SK-N-SH treated with all-trans-retinoic acid at 6 μM for 48 hours (cell line): Measurements from ENCODE around the gene FZR1.
A peak's percentile ranks its signal among the peaks of the same experiment; 100 is the strongest.

ENCODE experiments used
- ATAC-seq: fragments of 200-7000 bp; cut with Tn5 transposase; 3 replicates; pipeline ENCODE4 v1.9.1; 2020; ENCODE audit warnings: mild to moderate bottlenecking, moderate library complexity
- ARNTL ChIP-seq: fragments of 450-650 bp; formaldehyde crosslinking; IDR thresholded peaks from 2 replicates; pipeline ENCODE4 v1.5.0; 2020; ENCODE audit warnings: low read depth, mild to moderate bottlenecking, moderate library complexity, borderline replicate concordance
- BACH2 ChIP-seq: fragments of 250-450 bp; sonication (Bioruptor Pico); IDR thresholded peaks from 2 replicates; pipeline ENCODE4 v1.9.0; 2021; ENCODE audit warnings: mild to moderate bottlenecking, borderline replicate concordance
- CSDC2 ChIP-seq: fragments of 250-450 bp; sonication (Bioruptor Pico); IDR thresholded peaks from 2 replicates; pipeline ENCODE4 v1.5.0; 2020; ENCODE audit warnings: mild to moderate bottlenecking, moderate library complexity
- ESRRG ChIP-seq: fragments of 250-450 bp; sonication (Bioruptor Pico); IDR thresholded peaks from 2 replicates; pipeline ENCODE4 v1.6.1; 2021; ENCODE audit warnings: mild to moderate bottlenecking
- GLIS3 ChIP-seq: fragments of 250-450 bp; sonication (Bioruptor Pico); IDR thresholded peaks from 2 replicates; pipeline ENCODE4 v1.5.0; 2020; ENCODE audit warnings: mild to moderate bottlenecking, moderate library complexity
- ISL1 ChIP-seq: fragments of 250-450 bp; sonication (Bioruptor Pico); IDR thresholded peaks from 2 replicates; pipeline ENCODE4 v2.1.2; 2022; ENCODE audit warnings: mild to moderate bottlenecking, moderate library complexity
- OSR1 ChIP-seq: fragments of 250-450 bp; sonication (Bioruptor Pico); IDR thresholded peaks from 2 replicates; pipeline ENCODE4 v1.8.0; 2022; ENCODE audit warnings: moderate library complexity, mild to moderate bottlenecking, inconsistent platforms
- PPARA ChIP-seq: fragments of 250-450 bp; sonication (Bioruptor Pico); IDR thresholded peaks from 2 replicates; pipeline ENCODE4 v1.5.0; 2020; ENCODE audit warnings: mild to moderate bottlenecking, borderline replicate concordance
- RARB ChIP-seq: fragments of 250-450 bp; sonication (Bioruptor Pico); IDR thresholded peaks from 2 replicates; pipeline ENCODE4 v1.8.0; 2021; ENCODE audit warnings: mild to moderate bottlenecking, moderate library complexity
- SNAI2 ChIP-seq: fragments of 250-450 bp; sonication (Bioruptor Pico); IDR thresholded peaks from 2 replicates; pipeline ENCODE4 v1.5.0; 2020; ENCODE audit warnings: mild to moderate bottlenecking, moderate library complexity
- TCF4 ChIP-seq: fragments of 250-450 bp; sonication (Bioruptor Pico); IDR thresholded peaks from 2 replicates; pipeline ENCODE4 v1.8.0; 2021; ENCODE audit warnings: mild to moderate bottlenecking, moderate library complexity, borderline replicate concordance
- TOX ChIP-seq: fragments of 250-450 bp; sonication (Bioruptor Pico); IDR thresholded peaks from 2 replicates; pipeline ENCODE4 v1.8.0; 2021; ENCODE audit warnings: mild to moderate bottlenecking, moderate library complexity, borderline replicate concordance
- ZC3H10 ChIP-seq: fragments of 250-450 bp; sonication (Bioruptor Pico); IDR thresholded peaks from 2 replicates; pipeline ENCODE4 v1.5.1; 2021; ENCODE audit warnings: mild to moderate bottlenecking, moderate library complexity
- ZFP3 ChIP-seq: fragments of 250-450 bp; sonication (Bioruptor Pico); IDR thresholded peaks from 2 replicates; pipeline ENCODE4 v1.5.0; 2020; ENCODE audit warnings: mild to moderate bottlenecking, moderate library complexity
- ZFP30 ChIP-seq: fragments of 450-650 bp; formaldehyde crosslinking; IDR thresholded peaks from 2 replicates; pipeline ENCODE4 v1.5.0; 2022; ENCODE audit warnings: mild to moderate bottlenecking, moderate library complexity
- ZNF565 ChIP-seq: fragments of 450-650 bp; formaldehyde crosslinking; conservative IDR thresholded peaks from 2 replicates; pipeline ENCODE4 v1.5.0; 2020; ENCODE audit warnings: low read depth, mild to moderate bottlenecking, moderate library complexity
- ZNF70 ChIP-seq: fragments of 450-650 bp; formaldehyde crosslinking; IDR thresholded peaks from 2 replicates; pipeline ENCODE4 v1.5.0; 2020; ENCODE audit warnings: mild to moderate bottlenecking, moderate library complexity
- ZNF8 ChIP-seq: fragments of 450-650 bp; formaldehyde crosslinking; IDR thresholded peaks from 2 replicates; pipeline ENCODE4 v1.5.0; 2020; ENCODE audit warnings: mild to moderate bottlenecking, moderate library complexity
- TF ChIP-seq, protein P1 (sequence below): fragments of 250-450 bp; sonication (Bioruptor Pico); IDR thresholded peaks from 2 replicates; pipeline ENCODE4 v1.5.1; 2021; ENCODE audit warnings: mild to moderate bottlenecking, moderate library complexity
- TF ChIP-seq, protein P2 (sequence below): fragments of 250-450 bp; sonication (Bioruptor Pico); IDR thresholded peaks from 2 replicates; pipeline ENCODE4 v1.5.1; 2020; ENCODE audit warnings: low read depth, mild to moderate bottlenecking, moderate library complexity
- TF ChIP-seq, protein P3 (sequence below): fragments of 250-450 bp; sonication (Bioruptor Pico); IDR thresholded peaks from 2 replicates; pipeline ENCODE4 v1.5.0; 2020; ENCODE audit warnings: mild to moderate bottlenecking, moderate library complexity
- TF ChIP-seq, protein P4 (sequence below): fragments of 250-450 bp; sonication (Bioruptor Pico); IDR thresholded peaks from 2 replicates; pipeline ENCODE4 v1.8.0; 2020; ENCODE audit warnings: mild to moderate bottlenecking, moderate library complexity, borderline replicate concordance

The FZR1 gene

GRCh38 chr19:3493651-3494050, 12.5 kb upstream of the FZR1 start (continued):
- no peak for TF ChIP-seq SNAI2 (CRISPR knock-in tag)

- TF ChIP-seq TCF4 (CRISPR knock-in tag) = no peak
- TF ChIP-seq GLIS3 (CRISPR knock-in tag) = no peak
- TF ChIP-seq ZC3H10 (CRISPR knock-in tag) = no peak
- no peak for TF ChIP-seq BACH2 (CRISPR knock-in tag)
- no peak for TF ChIP-seq PPARA (CRISPR knock-in tag)
- TF ChIP-seq RARB (CRISPR knock-in tag) = no peak
- TF ChIP-seq ZFP30 = no peak
- TF ChIP-seq ESRRG (CRISPR knock-in tag) = no peak
- TF ChIP-seq ZNF8 = no peak
- no peak for TF ChIP-seq TOX (CRISPR knock-in tag)
- TF ChIP-seq ISL1 (CRISPR knock-in tag) = no peak
- no peak for TF ChIP-seq ZFP3 (CRISPR knock-in tag)
- no peak for TF ChIP-seq ZNF70
- ATAC-seq = peak; percentile 84
Measured at GRCh38 chr19:3494051-3494450, 12.1 kb upstream of the FZR1 start.

GRCh38 chr19:3494559-3494958, 11.6 kb upstream of the FZR1 start:
- no peak; the same call in 2 of the 3 replicates for ATAC-seq
- TF ChIP-seq, protein P1, sequence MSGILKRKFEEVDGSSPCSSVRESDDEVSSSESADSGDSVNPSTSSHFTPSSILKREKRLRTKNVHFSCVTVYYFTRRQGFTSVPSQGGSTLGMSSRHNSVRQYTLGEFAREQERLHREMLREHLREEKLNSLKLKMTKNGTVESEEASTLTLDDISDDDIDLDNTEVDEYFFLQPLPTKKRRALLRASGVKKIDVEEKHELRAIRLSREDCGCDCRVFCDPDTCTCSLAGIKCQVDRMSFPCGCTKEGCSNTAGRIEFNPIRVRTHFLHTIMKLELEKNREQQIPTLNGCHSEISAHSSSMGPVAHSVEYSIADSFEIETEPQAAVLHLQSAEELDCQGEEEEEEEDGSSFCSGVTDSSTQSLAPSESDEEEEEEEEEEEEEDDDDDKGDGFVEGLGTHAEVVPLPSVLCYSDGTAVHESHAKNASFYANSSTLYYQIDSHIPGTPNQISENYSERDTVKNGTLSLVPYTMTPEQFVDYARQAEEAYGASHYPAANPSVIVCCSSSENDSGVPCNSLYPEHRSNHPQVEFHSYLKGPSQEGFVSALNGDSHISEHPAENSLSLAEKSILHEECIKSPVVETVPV = no peak
- TF ChIP-seq CSDC2 (CRISPR knock-in tag) (no peak), ZNF8 (no peak), SNAI2 (CRISPR knock-in tag) (no peak), ZNF70 (no peak), PPARA (CRISPR knock-in tag) (no peak), ZC3H10 (CRISPR knock-in tag) (no peak), TCF4 (CRISPR knock-in tag) (no peak), ZNF565 (no peak), ISL1 (CRISPR knock-in tag) (no peak), ZFP3 (CRISPR knock-in tag) (no peak), OSR1 (no peak), ARNTL (CRISPR knock-in tag) (no peak)
- TF ChIP-seq, protein P2, sequence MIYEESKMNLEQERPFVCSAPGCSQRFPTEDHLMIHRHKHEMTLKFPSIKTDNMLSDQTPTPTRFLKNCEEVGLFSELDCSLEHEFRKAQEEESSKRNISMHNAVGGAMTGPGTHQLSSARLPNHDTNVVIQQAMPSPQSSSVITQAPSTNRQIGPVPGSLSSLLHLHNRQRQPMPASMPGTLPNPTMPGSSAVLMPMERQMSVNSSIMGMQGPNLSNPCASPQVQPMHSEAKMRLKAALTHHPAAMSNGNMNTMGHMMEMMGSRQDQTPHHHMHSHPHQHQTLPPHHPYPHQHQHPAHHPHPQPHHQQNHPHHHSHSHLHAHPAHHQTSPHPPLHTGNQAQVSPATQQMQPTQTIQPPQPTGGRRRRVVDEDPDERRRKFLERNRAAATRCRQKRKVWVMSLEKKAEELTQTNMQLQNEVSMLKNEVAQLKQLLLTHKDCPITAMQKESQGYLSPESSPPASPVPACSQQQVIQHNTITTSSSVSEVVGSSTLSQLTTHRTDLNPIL (CRISPR knock-in tag) = no peak
- TF ChIP-seq, protein P3, sequence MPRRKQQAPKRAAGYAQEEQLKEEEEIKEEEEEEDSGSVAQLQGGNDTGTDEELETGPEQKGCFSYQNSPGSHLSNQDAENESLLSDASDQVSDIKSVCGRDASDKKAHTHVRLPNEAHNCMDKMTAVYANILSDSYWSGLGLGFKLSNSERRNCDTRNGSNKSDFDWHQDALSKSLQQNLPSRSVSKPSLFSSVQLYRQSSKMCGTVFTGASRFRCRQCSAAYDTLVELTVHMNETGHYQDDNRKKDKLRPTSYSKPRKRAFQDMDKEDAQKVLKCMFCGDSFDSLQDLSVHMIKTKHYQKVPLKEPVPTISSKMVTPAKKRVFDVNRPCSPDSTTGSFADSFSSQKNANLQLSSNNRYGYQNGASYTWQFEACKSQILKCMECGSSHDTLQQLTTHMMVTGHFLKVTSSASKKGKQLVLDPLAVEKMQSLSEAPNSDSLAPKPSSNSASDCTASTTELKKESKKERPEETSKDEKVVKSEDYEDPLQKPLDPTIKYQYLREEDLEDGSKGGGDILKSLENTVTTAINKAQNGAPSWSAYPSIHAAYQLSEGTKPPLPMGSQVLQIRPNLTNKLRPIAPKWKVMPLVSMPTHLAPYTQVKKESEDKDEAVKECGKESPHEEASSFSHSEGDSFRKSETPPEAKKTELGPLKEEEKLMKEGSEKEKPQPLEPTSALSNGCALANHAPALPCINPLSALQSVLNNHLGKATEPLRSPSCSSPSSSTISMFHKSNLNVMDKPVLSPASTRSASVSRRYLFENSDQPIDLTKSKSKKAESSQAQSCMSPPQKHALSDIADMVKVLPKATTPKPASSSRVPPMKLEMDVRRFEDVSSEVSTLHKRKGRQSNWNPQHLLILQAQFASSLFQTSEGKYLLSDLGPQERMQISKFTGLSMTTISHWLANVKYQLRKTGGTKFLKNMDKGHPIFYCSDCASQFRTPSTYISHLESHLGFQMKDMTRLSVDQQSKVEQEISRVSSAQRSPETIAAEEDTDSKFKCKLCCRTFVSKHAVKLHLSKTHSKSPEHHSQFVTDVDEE (CRISPR knock-in tag) = no peak

GRCh38 chr19:3496392-3497273, 9.5 kb upstream of the FZR1 start:
- no peak for ATAC-seq
- TF ChIP-seq OSR1 = no peak
- TF ChIP-seq ZFP30 = no peak
- TF ChIP-seq TCF4 (CRISPR knock-in tag) = no peak
- no peak for TF ChIP-seq CSDC2 (CRISPR knock-in tag)
- TF ChIP-seq, protein P1 = no peak
- TF ChIP-seq, protein P4, sequence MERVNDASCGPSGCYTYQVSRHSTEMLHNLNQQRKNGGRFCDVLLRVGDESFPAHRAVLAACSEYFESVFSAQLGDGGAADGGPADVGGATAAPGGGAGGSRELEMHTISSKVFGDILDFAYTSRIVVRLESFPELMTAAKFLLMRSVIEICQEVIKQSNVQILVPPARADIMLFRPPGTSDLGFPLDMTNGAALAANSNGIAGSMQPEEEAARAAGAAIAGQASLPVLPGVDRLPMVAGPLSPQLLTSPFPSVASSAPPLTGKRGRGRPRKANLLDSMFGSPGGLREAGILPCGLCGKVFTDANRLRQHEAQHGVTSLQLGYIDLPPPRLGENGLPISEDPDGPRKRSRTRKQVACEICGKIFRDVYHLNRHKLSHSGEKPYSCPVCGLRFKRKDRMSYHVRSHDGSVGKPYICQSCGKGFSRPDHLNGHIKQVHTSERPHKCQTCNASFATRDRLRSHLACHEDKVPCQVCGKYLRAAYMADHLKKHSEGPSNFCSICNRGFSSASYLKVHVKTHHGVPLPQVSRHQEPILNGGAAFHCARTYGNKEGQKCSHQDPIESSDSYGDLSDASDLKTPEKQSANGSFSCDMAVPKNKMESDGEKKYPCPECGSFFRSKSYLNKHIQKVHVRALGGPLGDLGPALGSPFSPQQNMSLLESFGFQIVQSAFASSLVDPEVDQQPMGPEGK (CRISPR knock-in tag) = no peak
- TF ChIP-seq ESRRG (CRISPR knock-in tag) = no peak
- no peak for TF ChIP-seq ZNF70
- TF ChIP-seq GLIS3 (CRISPR knock-in tag) = no peak
- TF ChIP-seq ZC3H10 (CRISPR knock-in tag) = no peak
- no peak for TF ChIP-seq SNAI2 (CRISPR knock-in tag)
- TF ChIP-seq RARB (CRISPR knock-in tag) = no peak
- TF ChIP-seq ZNF565 = no peak
- TF ChIP-seq, all 23 proteins: peak for 0
